ENCODE measurements around the gene CDH23. TPM values are rescaled to one million over a fixed set of nuclear protein-coding genes. Genes with fewer than 3 reads are reported as not detected.

The CDH23 gene
- total RNA-seq, 4 donors from 2014 or later, result 2.9 to 16.1 (median 5.9) TPM

DNA sequence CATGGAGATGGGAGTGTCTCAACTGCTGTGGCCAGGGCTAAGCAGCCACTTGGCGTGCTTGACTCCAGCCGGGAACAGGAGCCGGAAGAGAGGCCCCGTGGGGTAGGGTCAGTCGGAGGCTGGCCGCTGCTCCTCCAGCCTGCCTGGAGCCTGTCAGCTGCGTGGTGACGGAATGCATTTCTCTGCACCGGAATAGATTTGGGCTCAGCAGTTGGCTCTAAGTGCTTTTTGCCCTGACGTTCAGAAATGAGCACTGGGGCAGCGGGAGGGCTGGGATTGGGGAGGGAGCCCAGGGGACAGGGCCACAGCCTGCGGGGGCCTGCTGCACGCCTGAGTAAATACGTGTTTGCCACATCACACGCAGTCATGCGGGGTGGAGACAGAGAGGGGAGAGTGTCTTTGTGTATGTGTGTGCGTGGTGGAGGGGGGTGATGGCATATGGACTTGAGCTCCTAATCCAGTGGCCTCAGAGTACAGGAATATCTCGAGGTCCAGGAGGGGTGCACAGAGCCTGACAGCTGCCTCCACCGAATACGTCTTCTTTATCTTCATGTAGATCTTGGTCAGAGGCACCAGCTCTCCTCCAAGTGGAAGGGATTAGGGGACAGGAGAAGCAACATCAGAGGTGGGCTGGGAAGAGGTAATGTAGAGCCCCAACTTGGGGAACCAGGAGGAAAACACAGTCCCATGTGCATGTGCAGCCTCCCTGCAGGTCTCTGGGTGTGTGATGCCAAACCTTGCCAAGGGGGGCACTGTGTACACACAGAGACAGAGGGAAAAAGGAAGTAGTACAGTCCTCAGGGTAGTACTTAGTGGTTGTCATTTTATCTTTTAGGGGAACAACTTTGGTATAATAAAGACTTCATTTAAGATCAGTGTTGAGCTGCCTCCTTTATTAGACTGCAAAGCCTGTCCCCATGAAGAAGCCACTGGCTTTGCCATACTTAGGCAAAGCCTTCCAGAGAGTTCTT lies 151.4 kb downstream of the CDH23 start:
- in situ Hi-C loops (cut with MboI; ENCODE audit: low pct_ligation_motif_present in 1 of 4, low pct_unique_long_range_greater_than_20kb in 1 of 4, low sequenced_read_pairs in 3 of 4), result no loop called here
- 82% methylated on average over 19 of the region's 20 CpGs; no CpG with 5 or more reads in 1 of the 2 donors for WGBS, 2 donors (ENCODE audit: low coverage in 1 of 2)

GRCh38 chr10:71549766-71550533 lies 153.2 kb downstream of the CDH23 start:
- Histone ChIP-seq H3K27ac (no peak overlapping the region), H3K4me1 (no peaks in the 10 kb centered on the region), H3K4me3 (no peak overlapping the region), H3K9me3 (no peaks in the 10 kb centered on the region), H3K27me3 (no peaks in the 10 kb centered on the region), H3K36me3 (no peaks in the 10 kb centered on the region)
- intact Hi-C loops (cut with DNase I; ENCODE audit: low total_unique reads) (no loop called here), in situ Hi-C loops (cut with MboI; ENCODE audit: low pct_ligation_motif_present in 1 of 4, low pct_unique_long_range_greater_than_20kb in 1 of 4, low sequenced_read_pairs in 3 of 4) (loop anchor here in 2 of 4 donors (25.0 kb wide), 2 partner anchors 163 to 238 kb away; partner anchors contain the start of genes CDH23 (in 2 of the 2) and SLC29A3 (in 1 of the 2))
- no peak for DNase-seq
- TF ChIP-seq EP300 (IDR thresholded peaks at IDR 0.05; ENCODE audit: low read depth) (no peak), CTCF (IDR thresholded peaks at IDR 0.05) (no peak), POLR2A (IDR thresholded peaks at IDR 0.05) (no peak), POLR2AphosphoS5 (IDR thresholded peaks at IDR 0.05) (no peak)
- 77 to 87% methylated on average over 3 to 11 of the region's 11 CpGs for WGBS, 2 donors (ENCODE audit: low coverage in 1 of 2)

More for the DNA sequence above, 151.4 kb downstream of the CDH23 start:
- no peaks in the 10 kb centered on the region for H3K27me3 ChIP-seq
- no peaks in the 10 kb centered on the region for H3K9me3 ChIP-seq
- no peaks in the 10 kb centered on the region for H3K4me1 ChIP-seq
- H3K4me3 ChIP-seq, result no peak overlapping the region
- TF ChIP-seq CTCF (IDR thresholded peaks at IDR 0.05), result peak in 1 of 5 experiments; percentile 4
- TF ChIP-seq POLR2A (IDR thresholded peaks at IDR 0.05), result no peak
- no peak for TF ChIP-seq EP300 (IDR thresholded peaks at IDR 0.05; ENCODE audit: low read depth)
- no peak for TF ChIP-seq POLR2AphosphoS5 (IDR thresholded peaks at IDR 0.05)
- intact Hi-C loops (cut with DNase I; ENCODE audit: low total_unique reads), result no loop called here
- H3K27ac ChIP-seq, result no peak overlapping the region
- H3K36me3 ChIP-seq, result no peaks in the 10 kb centered on the region
- DNase-seq, result no peak

DNA sequence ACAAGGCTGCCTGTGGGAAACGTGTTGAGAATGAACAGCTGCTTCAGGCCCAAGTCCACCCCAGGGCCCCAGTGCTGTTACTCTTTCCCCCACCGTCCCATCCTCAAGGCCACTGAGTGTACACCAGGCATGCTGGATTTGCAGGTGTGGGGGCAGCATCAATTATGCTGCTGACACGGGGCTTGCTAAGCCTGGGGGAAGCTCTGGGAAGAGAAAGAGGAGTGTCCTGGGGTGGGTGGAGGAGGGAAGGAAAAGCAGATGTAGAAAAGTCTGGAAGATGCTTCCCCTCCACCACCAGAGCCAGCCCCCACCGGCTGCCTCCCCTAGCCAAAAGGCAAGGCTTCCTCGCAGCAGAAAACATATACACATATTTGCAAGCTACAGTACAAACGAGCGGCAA lies 153.9 kb downstream of the CDH23 start:
- WGBS, 2 donors (ENCODE audit: low coverage in 1 of 2), result 59 to 72% methylated on average over 6 to 7 of the region's 7 CpGs
- Histone ChIP-seq H3K27ac (no peak overlapping the region), H3K27me3 (no peaks in the 10 kb centered on the region), H3K4me3 (no peak overlapping the region), H3K4me1 (no peaks in the 10 kb centered on the region), H3K9me3 (no peaks in the 10 kb centered on the region), H3K36me3 (no peaks in the 10 kb centered on the region)
- no peak for TF ChIP-seq EP300 (IDR thresholded peaks at IDR 0.05; ENCODE audit: low read depth)
- no peak for TF ChIP-seq POLR2AphosphoS5 (IDR thresholded peaks at IDR 0.05)
- TF ChIP-seq CTCF (IDR thresholded peaks at IDR 0.05), result no peak
- no peak for DNase-seq
- intact Hi-C loops (cut with DNase I; ENCODE audit: low total_unique reads) (no loop called here), in situ Hi-C loops (cut with MboI; ENCODE audit: low pct_ligation_motif_present in 1 of 4, low pct_unique_long_range_greater_than_20kb in 1 of 4, low sequenced_read_pairs in 3 of 4) (loop anchor here in 2 of 4 donors (25.0 kb wide), 2 partner anchors 163 to 238 kb away; partner anchors contain the start of genes CDH23 (in 2 of the 2) and SLC29A3 (in 1 of the 2))

GRCh38 chr10:71551970-71552369 lies 155.2 kb downstream of the CDH23 start:
- intact Hi-C loops (cut with DNase I; ENCODE audit: low total_unique reads), result no loop called here
- 92% methylated on average over 2 of the region's 3 CpGs; no CpG with 5 or more reads in 1 of the 2 donors for WGBS, 2 donors (ENCODE audit: low coverage in 1 of 2)
- Histone ChIP-seq H3K36me3 (no peaks in the 10 kb centered on the region), H3K27me3 (no peaks in the 10 kb centered on the region), H3K9me3 (no peaks in the 10 kb centered on the region), H3K4me1 (no peaks in the 10 kb centered on the region), H3K27ac (no peak overlapping the region), H3K4me3 (no peak overlapping the region)
- TF ChIP-seq POLR2AphosphoS5 (IDR thresholded peaks at IDR 0.05) (no peak), CTCF (IDR thresholded peaks at IDR 0.05) (no peak), EP300 (IDR thresholded peaks at IDR 0.05; ENCODE audit: low read depth) (no peak), POLR2A (IDR thresholded peaks at IDR 0.05) (no peak)
- no peak for DNase-seq
- in situ Hi-C loops (cut with MboI; ENCODE audit: low pct_ligation_motif_present in 1 of 4, low pct_unique_long_range_greater_than_20kb in 1 of 4, low sequenced_read_pairs in 3 of 4), result loop anchor here in 2 of 4 donors (25.0 kb wide), 2 partner anchors 165 to 240 kb away; partner anchors contain the start of genes CDH23 (in 2 of the 2) and SLC29A3 (in 1 of the 2)

Measured in transverse colon (tissue), 4 donors.